Breast epithelium (tissue), 4 donors: ENCODE data around the gene LRP2. TPM values are rescaled to one million over a fixed set of nuclear protein-coding genes. Genes with fewer than 3 reads are reported as not detected.

Source experiments
- DNase-seq, 2 donors: peaks; one replicate each; pipeline ENCODE4 v3.0.0-alpha.2; 2019; ENCODE audit warnings: low spot score in 2 of 2
- H3K27ac ChIP-seq, 2 donors: fragments of 200-600 bp; sonication (generic) in 1 of 2; one replicate each; pipeline ENCODE4 v1.5.1; 2016 to 2019; ENCODE audit warnings: mild to moderate bottlenecking in 1 of 2
- H3K27me3 ChIP-seq, 2 donors: fragments of 200-600 bp; sonication (generic) in 1 of 2; one replicate each; pipeline versions ENCODE4 v1.5.1 to v1.6.0; 2017 to 2019; ENCODE audit warnings: control low read depth in 1 of 2, mild to moderate bottlenecking in 1 of 2
- H3K36me3 ChIP-seq: fragments of 200-600 bp; one replicate; pipeline ENCODE4 v1.5.1; 2019
- H3K4me1 ChIP-seq, 2 donors: fragments of 200-600 bp; sonication (generic); one replicate each; pipeline ENCODE4 v1.5.1; 2016 to 2019; ENCODE audit warnings: control low read depth in 1 of 2
- H3K4me3 ChIP-seq, 3 donors: fragments of 200-600 bp; sonication (generic); 1 replicate in 2 of 3; 2 replicates in 1 of 3; pipeline ENCODE4 v1.5.1; 2016 to 2019; ENCODE audit warnings: mild to moderate bottlenecking in 3 of 3, moderate library complexity in 2 of 3
- H3K9me3 ChIP-seq, 2 donors: fragments of 200-600 bp; sonication (generic) in 1 of 2; one replicate each; pipeline ENCODE4 v1.5.1; 2016 to 2019; ENCODE audit warnings: control low read depth in 1 of 2
- POLR2A ChIP-seq: fragments of 450-650 bp; IDR thresholded peaks from one replicate; pipeline ENCODE4 v1.6.1; 2016; ENCODE audit warnings: antibody characterized with exemption, mild to moderate bottlenecking, moderate library complexity
- POLR2AphosphoS5 ChIP-seq, 3 donors: sonication (generic); formaldehyde crosslinking; IDR thresholded peaks; one replicate each; pipeline ENCODE4 v1.6.1; 2017; ENCODE audit warnings: antibody characterized with exemption in 3 of 3
- intact Hi-C: fragments of 100-400 bp; cut with DNase I; formaldehyde crosslinking; loops from one replicate; pipeline ENCODE4 v1.15.1; 2023; ENCODE audit warnings: low total_unique reads
- total RNA-seq, 3 donors: library from RNA; depleted of rRNA; stranded (reverse); fragments of >200 nt; gene quantifications; one replicate each; pipeline ENCODE4 v1.1.0, GENCODE V29; 2016
- TF ChIP-seq, protein P1 (sequence below), 3 donors: fragments of 450-650 bp; IDR thresholded peaks; one replicate each; pipeline ENCODE4 v1.5.1; 2016 to 2017; ENCODE audit warnings: antibody characterized with exemption in 3 of 3, mild to moderate bottlenecking in 3 of 3, moderate library complexity in 3 of 3

LRP2 gene
- total RNA-seq, 3 donors from 2014 or later = under 0.01 to 60.4 (median 19.7) TPM

DNA sequence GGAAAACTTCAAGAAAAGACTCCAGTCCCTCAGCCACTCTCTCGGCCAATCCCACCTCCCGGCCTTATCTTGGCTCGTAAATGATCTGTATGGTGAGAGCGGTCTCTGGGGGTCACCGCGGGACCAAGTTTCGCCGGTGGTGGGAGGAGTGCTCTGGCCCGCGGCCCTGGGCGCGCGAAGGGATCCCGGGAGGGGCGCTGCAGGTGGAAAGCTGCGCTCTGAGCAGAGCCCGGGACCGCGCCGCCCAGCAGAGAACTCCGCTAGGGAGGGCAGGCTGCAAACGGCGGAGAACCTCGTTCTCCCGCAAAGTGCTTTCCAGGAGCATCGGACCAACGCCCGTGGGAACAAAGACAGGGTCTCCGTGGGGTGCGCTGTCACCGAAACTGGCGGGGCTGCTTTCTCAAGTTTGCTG, 622 bp downstream of the LRP2 start:
- peaks cover 0 to 7% of the 10 kb centered on the region in 2 donors for H3K27me3 ChIP-seq
- H3K36me3 ChIP-seq = no peaks in the 10 kb centered on the region
- intact Hi-C loops = no loop called here
- peaks cover 0 to 10% of the 10 kb centered on the region in 2 donors for H3K4me1 ChIP-seq
- H3K27ac ChIP-seq = peak overlapping the region; percentile 25 to 46
- H3K4me3 ChIP-seq = peak overlapping the region; percentile 36 to 89 (median 61)
- peak in 1 of 2 donors; percentile 56 for DNase-seq
- TF ChIP-seq, protein P1, sequence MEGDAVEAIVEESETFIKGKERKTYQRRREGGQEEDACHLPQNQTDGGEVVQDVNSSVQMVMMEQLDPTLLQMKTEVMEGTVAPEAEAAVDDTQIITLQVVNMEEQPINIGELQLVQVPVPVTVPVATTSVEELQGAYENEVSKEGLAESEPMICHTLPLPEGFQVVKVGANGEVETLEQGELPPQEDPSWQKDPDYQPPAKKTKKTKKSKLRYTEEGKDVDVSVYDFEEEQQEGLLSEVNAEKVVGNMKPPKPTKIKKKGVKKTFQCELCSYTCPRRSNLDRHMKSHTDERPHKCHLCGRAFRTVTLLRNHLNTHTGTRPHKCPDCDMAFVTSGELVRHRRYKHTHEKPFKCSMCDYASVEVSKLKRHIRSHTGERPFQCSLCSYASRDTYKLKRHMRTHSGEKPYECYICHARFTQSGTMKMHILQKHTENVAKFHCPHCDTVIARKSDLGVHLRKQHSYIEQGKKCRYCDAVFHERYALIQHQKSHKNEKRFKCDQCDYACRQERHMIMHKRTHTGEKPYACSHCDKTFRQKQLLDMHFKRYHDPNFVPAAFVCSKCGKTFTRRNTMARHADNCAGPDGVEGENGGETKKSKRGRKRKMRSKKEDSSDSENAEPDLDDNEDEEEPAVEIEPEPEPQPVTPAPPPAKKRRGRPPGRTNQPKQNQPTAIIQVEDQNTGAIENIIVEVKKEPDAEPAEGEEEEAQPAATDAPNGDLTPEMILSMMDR (IDR thresholded peaks at IDR 0.05) = no peak
- TF ChIP-seq POLR2A = no peak
- TF ChIP-seq POLR2AphosphoS5 (IDR thresholded peaks at IDR 0.05) = no peak
- H3K9me3 ChIP-seq = no peaks in the 10 kb centered on the region

DNA sequence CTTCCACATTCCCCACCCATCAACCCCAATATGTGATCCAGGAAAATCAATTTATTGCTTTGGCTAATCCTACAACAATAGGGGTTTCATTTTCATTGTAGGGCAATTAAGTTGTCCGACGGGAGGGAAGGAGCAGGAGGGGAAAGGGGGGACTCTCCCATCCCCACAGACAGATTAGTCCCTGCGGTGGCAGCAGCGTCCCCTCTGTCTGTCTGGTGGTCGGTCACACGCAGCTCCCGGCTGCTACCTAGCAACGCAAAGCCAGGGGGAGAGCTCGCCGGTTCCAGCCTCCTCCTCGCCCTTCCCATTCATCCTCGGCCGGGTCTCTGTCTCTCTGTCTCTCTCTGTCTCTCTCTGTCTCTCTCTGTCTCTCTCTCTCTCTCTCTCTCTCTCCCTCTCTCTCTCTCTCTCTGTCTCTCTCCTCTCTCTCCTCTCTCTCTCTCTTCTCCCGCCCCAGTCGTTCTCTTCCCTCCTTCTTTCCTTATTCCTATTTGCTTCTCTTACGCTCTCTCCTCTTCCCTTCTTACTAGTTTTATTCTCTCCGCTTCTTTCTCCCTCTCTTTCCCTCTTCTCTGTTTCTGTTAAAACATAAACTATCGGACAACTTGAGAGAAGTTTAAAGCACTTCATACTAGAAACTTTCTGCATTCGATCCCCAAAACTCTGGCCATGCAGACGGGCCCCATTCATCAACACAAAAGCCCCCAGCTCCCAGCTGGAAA, 1.2 kb downstream of the LRP2 start:
- peaks cover 0 to 7% of the 10 kb centered on the region in 2 donors for H3K27me3 ChIP-seq
- peak overlapping the region; percentile 36 to 89 (median 61) for H3K4me3 ChIP-seq
- H3K9me3 ChIP-seq = no peaks in the 10 kb centered on the region
- intact Hi-C loops = no loop called here
- no peak overlapping the region for H3K27ac ChIP-seq
- TF ChIP-seq POLR2AphosphoS5 (IDR thresholded peaks at IDR 0.05) (no peak), POLR2A (no peak)
- peaks cover 0 to 10% of the 10 kb centered on the region in 2 donors for H3K4me1 ChIP-seq
- no peaks in the 10 kb centered on the region for H3K36me3 ChIP-seq
- DNase-seq = no peak

DNA sequence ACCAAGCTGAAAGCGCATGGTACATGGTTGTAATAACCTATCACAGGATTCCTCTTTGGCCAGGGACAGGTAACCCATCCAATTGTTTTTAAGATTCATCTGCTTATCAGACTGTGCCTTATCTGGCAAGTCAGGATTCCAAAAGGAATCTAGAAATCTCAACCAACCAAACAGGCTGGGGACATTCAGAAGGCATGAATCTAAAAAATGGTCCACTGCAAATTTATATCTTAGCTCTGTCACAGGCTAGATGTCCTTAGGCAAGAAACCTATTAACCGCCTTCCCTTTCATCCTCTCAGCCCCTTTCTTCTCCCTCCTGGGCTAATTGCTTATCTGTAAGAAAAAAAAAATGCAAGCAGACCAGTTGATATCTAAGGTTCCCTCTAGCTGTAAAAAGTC, 4.3 kb downstream of the LRP2 start:
- no peak for DNase-seq
- intact Hi-C loops = no loop called here
- peaks cover 0 to 3% of the 10 kb centered on the region in 2 donors for H3K4me1 ChIP-seq
- TF ChIP-seq POLR2A = no peak
- TF ChIP-seq, protein P1 (IDR thresholded peaks at IDR 0.05) = no peak
- no peak for TF ChIP-seq POLR2AphosphoS5 (IDR thresholded peaks at IDR 0.05)
- no peaks in the 10 kb centered on the region for H3K9me3 ChIP-seq
- peaks cover 0 to 7% of the 10 kb centered on the region in 2 donors for H3K27me3 ChIP-seq
- no peaks in the 10 kb centered on the region for H3K36me3 ChIP-seq
- no peak overlapping the region for H3K27ac ChIP-seq
- H3K4me3 ChIP-seq = no peak overlapping the region

DNA sequence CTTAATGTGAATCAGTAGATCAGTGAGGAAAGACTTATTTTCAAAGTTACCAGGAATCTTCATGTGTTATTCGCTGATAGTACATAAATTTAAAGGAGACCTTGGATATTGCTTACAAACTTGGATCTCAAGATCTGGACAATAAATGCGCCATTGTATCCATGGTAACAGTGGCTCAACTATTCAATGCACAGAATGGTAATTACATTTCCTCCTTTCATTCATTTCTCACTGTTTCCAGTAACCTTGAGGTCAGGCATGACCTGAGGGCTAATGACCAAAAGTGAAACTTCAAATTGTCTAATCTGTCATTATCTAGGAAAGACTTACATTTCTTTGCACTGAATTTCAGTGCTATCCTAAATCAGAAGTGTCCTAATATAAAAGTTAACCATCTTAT, 8.1 kb downstream of the LRP2 start:
- Histone ChIP-seq H3K4me1 (no peaks in the 10 kb centered on the region), H3K27me3 (no peaks in the 10 kb centered on the region), H3K4me3 (no peak overlapping the region), H3K36me3 (no peaks in the 10 kb centered on the region), H3K9me3 (no peaks in the 10 kb centered on the region), H3K27ac (no peak overlapping the region)
- no peak for DNase-seq
- intact Hi-C loops = no loop called here
- TF ChIP-seq POLR2A = no peak
- no peak for TF ChIP-seq POLR2AphosphoS5 (IDR thresholded peaks at IDR 0.05)
- TF ChIP-seq, protein P1 (IDR thresholded peaks at IDR 0.05) = no peak

DNA sequence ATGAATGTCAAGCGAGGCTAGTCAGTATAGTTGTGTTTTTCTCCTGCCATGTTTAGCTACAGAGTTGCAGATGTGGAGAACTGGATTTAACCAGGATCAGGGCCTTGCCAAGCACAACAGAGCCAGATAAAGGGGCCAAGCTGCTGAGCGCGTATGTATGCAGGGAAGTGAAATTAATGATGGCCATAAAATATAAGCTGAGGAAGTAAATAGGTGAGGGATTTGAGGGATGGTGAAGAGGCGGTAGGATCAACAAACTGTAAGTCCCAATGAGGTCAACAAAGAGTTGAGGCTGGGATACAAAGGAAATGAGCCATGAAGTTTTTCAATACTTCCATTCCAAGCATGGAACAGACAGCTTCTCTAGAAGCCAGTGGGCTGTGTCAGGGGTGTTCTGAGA, 10.6 kb downstream of the LRP2 start:
- intact Hi-C loops = no loop called here
- no peak for DNase-seq

More for the DNA sequence above, 10.6 kb downstream of the LRP2 start:
- H3K27me3 ChIP-seq = no peaks in the 10 kb centered on the region
- TF ChIP-seq, protein P1 (IDR thresholded peaks at IDR 0.05) = no peak
- TF ChIP-seq POLR2AphosphoS5 (IDR thresholded peaks at IDR 0.05) (no peak), POLR2A (no peak)
- no peaks in the 10 kb centered on the region for H3K9me3 ChIP-seq
- H3K36me3 ChIP-seq = no peaks in the 10 kb centered on the region
- no peak overlapping the region for H3K4me3 ChIP-seq
- H3K4me1 ChIP-seq = no peaks in the 10 kb centered on the region
- no peak overlapping the region for H3K27ac ChIP-seq
